Vagina (tissue), 2 donors: Measurements from ENCODE around the gene GLB1L2. TPM values are rescaled to one million over a fixed set of nuclear protein-coding genes. Genes with fewer than 3 reads are reported as not detected.

Experiments used
- DNase-seq, 2 donors: peaks; one replicate each; pipeline ENCODE4 v3.0.0-alpha.2; 2017; ENCODE audit errors: extremely low spot score in 2 of 2
- H3K27ac ChIP-seq: fragments of 200-600 bp; sonication (generic); one replicate; pipeline ENCODE4 v1.5.1; 2019
- H3K27me3 ChIP-seq: fragments of 200-600 bp; sonication (generic); one replicate; pipeline ENCODE4 v1.5.1; 2019
- H3K36me3 ChIP-seq, 2 donors: fragments of 200-600 bp; sonication (generic); one replicate each; pipeline ENCODE4 v1.5.1; 2017 to 2019
- H3K4me1 ChIP-seq: fragments of 200-600 bp; sonication (generic); one replicate; pipeline ENCODE4 v1.5.1; 2019
- H3K4me3 ChIP-seq, 2 donors: fragments of 200-600 bp; sonication (generic); 1 replicate in 1 of 2; 2 replicates in 1 of 2; pipeline ENCODE4 v1.5.1; 2016 to 2019
- H3K9me3 ChIP-seq: fragments of 200-600 bp; sonication (generic); one replicate; pipeline ENCODE4 v1.5.1; 2019
- CTCF ChIP-seq, 3 experiments: fragments of 450-650 bp in 2 of 3; fragments of 200-600 bp in 1 of 3; sonication (generic) in 1 of 3; IDR thresholded peaks; one replicate each; pipeline ENCODE4 v1.5.1; 2017 to 2019; ENCODE audit warnings: antibody characterized with exemption in 3 of 3, mild to moderate bottlenecking in 2 of 3, moderate library complexity in 2 of 3
- POLR2A ChIP-seq, 2 donors: fragments of 450-650 bp; IDR thresholded peaks; one replicate each; pipeline ENCODE4 v1.6.1; 2017; ENCODE audit warnings: antibody characterized with exemption in 2 of 2, mild to moderate bottlenecking in 2 of 2, moderate library complexity in 2 of 2
- POLR2AphosphoS5 ChIP-seq, 2 donors: sonication (generic); formaldehyde crosslinking; IDR thresholded peaks; one replicate each; pipeline ENCODE4 v1.9.0; 2017; ENCODE audit warnings: antibody characterized with exemption in 2 of 2, mild to moderate bottlenecking in 2 of 2, low read depth in 1 of 2; ENCODE audit not compliant: insufficient read depth in 1 of 2
- intact Hi-C: fragments of 100-400 bp; cut with DNase I; formaldehyde crosslinking; loops from one replicate; pipeline ENCODE4 v1.15.1; 2023
- total RNA-seq: library from RNA; depleted of rRNA; stranded (reverse); fragments of >200 nt; gene quantifications from one replicate; pipeline ENCODE4 v1.2.3, GENCODE V29; 2016

Gene GLB1L2
- total RNA-seq, 1 donor from 2014 or later = 2.0 TPM

- DNase-seq = no peak
- TF ChIP-seq POLR2A (IDR thresholded peaks at IDR 0.05) (no peak), POLR2AphosphoS5 (IDR thresholded peaks at IDR 0.05; ENCODE audit: insufficient read depth in 1 of 2, low read depth in 1 of 2) (no peak), CTCF (IDR thresholded peaks at IDR 0.05) (no peak)
- no peak overlapping the region for H3K4me3 ChIP-seq
- no peak overlapping the region for H3K27ac ChIP-seq
- H3K27me3 ChIP-seq = no peaks in the 10 kb centered on the region
- no peaks in the 10 kb centered on the region for H3K4me1 ChIP-seq
- H3K36me3 ChIP-seq = no peaks in the 10 kb centered on the region
- no peaks in the 10 kb centered on the region for H3K9me3 ChIP-seq
- intact Hi-C loops = no loop called here
These were observed 51.9 kb downstream of the GLB1L2 start for GRCh38 chr11:134383576-134384221.

GRCh38 chr11:134384406-134384805 is 52.6 kb downstream of the GLB1L2 start:
- intact Hi-C loops = no loop called here
- Histone ChIP-seq H3K9me3 (no peaks in the 10 kb centered on the region), H3K4me3 (no peak overlapping the region), H3K36me3 (no peaks in the 10 kb centered on the region), H3K4me1 (no peaks in the 10 kb centered on the region), H3K27me3 (no peaks in the 10 kb centered on the region), H3K27ac (no peak overlapping the region)
- TF ChIP-seq POLR2A (IDR thresholded peaks at IDR 0.05) = no peak
- no peak for TF ChIP-seq CTCF (IDR thresholded peaks at IDR 0.05)
- no peak for TF ChIP-seq POLR2AphosphoS5 (IDR thresholded peaks at IDR 0.05; ENCODE audit: insufficient read depth in 1 of 2, low read depth in 1 of 2)
- DNase-seq = no peak

DNA sequence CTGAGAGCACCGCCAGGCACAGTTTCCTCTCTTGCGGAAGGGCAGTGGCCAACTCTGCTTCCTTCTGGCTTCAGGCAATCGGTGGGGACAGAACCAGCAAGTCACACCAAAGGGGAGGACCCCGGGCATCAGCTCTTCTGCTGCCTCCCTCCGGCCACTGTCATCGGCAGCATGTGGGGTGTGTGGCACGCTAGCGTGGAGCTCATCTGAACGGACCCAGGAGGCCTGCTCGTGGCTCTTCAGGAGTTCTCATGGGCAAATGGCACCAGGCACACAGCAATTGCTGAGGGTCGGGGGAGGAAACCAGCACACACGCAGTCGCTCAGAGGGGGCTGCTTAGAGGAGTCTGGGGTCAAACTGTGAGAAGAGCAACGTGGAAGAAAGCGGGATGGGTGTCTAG is 53.4 kb downstream of the GLB1L2 start:
- TF ChIP-seq CTCF (IDR thresholded peaks at IDR 0.05) (no peak), POLR2A (IDR thresholded peaks at IDR 0.05) (no peak), POLR2AphosphoS5 (IDR thresholded peaks at IDR 0.05; ENCODE audit: insufficient read depth in 1 of 2, low read depth in 1 of 2) (no peak)
- Histone ChIP-seq H3K4me3 (no peak overlapping the region), H3K4me1 (no peaks in the 10 kb centered on the region), H3K27ac (no peak overlapping the region), H3K27me3 (no peaks in the 10 kb centered on the region), H3K36me3 (no peaks in the 10 kb centered on the region), H3K9me3 (no peaks in the 10 kb centered on the region)
- no peak for DNase-seq
- intact Hi-C loops = no loop called here

DNA sequence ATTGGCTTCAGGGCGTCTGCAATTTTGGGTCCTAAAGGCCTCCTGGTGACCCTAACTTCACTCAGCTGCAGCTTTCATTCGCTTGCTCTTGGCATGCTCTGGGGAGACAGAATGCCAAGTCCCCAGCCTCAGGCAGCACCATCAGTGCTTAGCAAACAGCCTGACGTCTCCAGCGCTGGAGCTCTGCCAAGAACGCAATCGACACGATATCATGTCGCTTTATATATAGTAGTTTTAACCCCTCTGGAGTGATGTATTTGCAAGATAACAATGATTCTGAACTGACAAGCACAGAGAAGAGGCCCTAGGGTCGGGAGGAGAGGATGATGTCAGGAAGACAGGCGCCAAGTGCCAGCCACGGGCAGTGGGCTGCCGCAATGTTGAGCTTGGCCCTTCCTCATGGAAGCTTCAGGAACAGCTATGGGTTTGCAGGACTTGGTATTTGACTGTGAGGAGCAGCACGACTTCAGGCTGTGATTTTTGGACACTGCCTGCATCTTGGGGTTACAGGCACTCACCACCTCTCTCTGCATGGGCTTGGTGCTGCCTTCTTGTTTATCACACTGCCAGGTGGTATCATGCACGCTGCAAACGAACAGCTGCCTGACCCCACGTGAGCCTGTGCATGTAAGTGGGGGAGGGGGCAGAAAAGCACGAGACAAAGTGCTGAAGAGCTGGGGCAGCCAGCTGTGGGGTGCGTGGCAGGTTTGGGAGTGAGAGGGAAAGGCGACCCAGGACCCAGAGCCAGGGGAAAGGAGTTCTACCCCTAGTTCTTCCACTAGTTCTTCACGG is 54.2 kb downstream of the GLB1L2 start:
- Histone ChIP-seq H3K27me3 (no peaks in the 10 kb centered on the region), H3K4me1 (no peaks in the 10 kb centered on the region), H3K27ac (no peak overlapping the region), H3K9me3 (no peaks in the 10 kb centered on the region), H3K4me3 (no peak overlapping the region), H3K36me3 (no peaks in the 10 kb centered on the region)
- TF ChIP-seq POLR2AphosphoS5 (IDR thresholded peaks at IDR 0.05; ENCODE audit: insufficient read depth in 1 of 2, low read depth in 1 of 2) = no peak
- TF ChIP-seq POLR2A (IDR thresholded peaks at IDR 0.05) = no peak
- no peak for TF ChIP-seq CTCF (IDR thresholded peaks at IDR 0.05)
- intact Hi-C loops = no loop called here
- no peak for DNase-seq

DNA sequence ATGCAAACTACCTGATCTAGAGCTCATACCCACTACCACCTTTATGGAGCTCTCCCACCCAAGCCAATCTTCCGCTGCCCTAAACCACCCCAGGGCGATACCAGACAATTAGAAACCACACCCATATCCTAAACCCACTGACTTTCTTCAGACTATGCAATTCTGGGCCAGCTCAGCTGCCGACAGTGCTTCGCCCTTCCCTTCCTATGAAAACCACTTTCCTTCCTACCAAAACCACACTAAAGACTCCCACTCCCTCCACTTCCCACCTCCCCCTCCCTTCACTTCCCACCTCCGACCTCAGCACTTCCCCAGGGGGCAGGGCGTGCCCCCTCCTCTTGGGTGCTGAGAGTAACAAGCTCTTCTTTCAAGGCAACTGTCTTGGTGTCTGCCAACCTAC is 55.2 kb downstream of the GLB1L2 start:
- no peaks in the 10 kb centered on the region for H3K4me1 ChIP-seq
- intact Hi-C loops = no loop called here
- H3K27me3 ChIP-seq = no peaks in the 10 kb centered on the region
- no peaks in the 10 kb centered on the region for H3K36me3 ChIP-seq
- TF ChIP-seq POLR2A (IDR thresholded peaks at IDR 0.05) (no peak), POLR2AphosphoS5 (IDR thresholded peaks at IDR 0.05; ENCODE audit: insufficient read depth in 1 of 2, low read depth in 1 of 2) (no peak), CTCF (IDR thresholded peaks at IDR 0.05) (no peak)
- no peaks in the 10 kb centered on the region for H3K9me3 ChIP-seq
- no peak overlapping the region for H3K4me3 ChIP-seq
- H3K27ac ChIP-seq = no peak overlapping the region
- no peak for DNase-seq
